ENCODE measurements around the gene ERP27.

DNA sequence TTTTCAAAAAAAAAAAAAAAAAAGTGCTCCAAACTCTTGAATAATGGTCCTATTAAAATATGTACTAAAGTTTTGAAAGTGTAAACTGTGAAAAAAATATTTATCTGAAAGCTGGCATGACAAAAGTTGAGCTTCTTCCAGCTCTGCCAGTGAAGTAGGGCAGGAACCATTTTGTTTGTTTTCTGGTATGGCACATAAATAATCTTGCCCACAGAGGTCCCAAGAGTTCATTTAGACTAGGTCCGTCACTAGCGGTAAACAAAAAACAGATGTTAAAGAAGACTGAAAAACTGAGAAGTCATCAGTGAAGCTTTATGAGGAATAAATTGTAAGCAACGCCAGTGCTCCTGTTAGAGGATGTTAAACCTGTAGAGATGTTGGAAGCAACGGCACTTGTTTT, 7.0 kb downstream of the ERP27 start:
- TF ChIP-seq, protein P1, sequence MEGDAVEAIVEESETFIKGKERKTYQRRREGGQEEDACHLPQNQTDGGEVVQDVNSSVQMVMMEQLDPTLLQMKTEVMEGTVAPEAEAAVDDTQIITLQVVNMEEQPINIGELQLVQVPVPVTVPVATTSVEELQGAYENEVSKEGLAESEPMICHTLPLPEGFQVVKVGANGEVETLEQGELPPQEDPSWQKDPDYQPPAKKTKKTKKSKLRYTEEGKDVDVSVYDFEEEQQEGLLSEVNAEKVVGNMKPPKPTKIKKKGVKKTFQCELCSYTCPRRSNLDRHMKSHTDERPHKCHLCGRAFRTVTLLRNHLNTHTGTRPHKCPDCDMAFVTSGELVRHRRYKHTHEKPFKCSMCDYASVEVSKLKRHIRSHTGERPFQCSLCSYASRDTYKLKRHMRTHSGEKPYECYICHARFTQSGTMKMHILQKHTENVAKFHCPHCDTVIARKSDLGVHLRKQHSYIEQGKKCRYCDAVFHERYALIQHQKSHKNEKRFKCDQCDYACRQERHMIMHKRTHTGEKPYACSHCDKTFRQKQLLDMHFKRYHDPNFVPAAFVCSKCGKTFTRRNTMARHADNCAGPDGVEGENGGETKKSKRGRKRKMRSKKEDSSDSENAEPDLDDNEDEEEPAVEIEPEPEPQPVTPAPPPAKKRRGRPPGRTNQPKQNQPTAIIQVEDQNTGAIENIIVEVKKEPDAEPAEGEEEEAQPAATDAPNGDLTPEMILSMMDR (IDR thresholded peaks at IDR 0.05) = no peak
- no peak for TF ChIP-seq POLR2A (IDR thresholded peaks at IDR 0.05)

Measured in esophagus squamous epithelium (tissue), 4 donors.